ENCODE results near the gene CTLA4.

Gene CTLA4

GRCh38 chr2:203892207-203892606 is 24.6 kb downstream of the CTLA4 start:
- no peak for DNase-seq

GRCh38 chr2:203893401-203893800 is 25.8 kb downstream of the CTLA4 start:
- peak in 2 of 3 donors; percentile 26 to 44 for DNase-seq

- peak in 2 of 3 donors; percentile 14 to 40 for DNase-seq
Measured at GRCh38 chr2:203893840-203894239, 26.3 kb downstream of the CTLA4 start.

- DNase-seq: no peak
Measured at GRCh38 chr2:203894262-203894661, 26.7 kb downstream of the CTLA4 start.

DNA sequence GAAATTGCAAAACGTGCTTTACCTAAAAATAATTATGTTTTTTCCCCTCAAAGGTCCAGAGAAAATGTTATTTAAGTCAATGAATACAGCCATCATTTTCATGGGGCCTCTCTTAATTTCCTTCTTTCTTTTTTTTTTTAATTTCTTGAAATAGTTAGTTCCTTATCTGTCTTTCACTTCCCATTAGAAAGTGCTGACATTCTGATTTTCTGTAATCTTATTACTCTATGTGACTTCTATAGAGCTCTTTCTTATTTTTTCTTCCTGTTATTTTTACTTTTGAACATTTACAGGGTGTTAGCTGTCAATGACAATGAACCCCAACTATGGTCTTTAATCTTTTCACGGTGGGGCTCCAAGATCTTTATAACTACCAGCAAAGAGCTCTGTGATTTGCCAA is 30.0 kb downstream of the CTLA4 start:
- peak; percentile 24 to 80 (median 79) for DNase-seq

DNA sequence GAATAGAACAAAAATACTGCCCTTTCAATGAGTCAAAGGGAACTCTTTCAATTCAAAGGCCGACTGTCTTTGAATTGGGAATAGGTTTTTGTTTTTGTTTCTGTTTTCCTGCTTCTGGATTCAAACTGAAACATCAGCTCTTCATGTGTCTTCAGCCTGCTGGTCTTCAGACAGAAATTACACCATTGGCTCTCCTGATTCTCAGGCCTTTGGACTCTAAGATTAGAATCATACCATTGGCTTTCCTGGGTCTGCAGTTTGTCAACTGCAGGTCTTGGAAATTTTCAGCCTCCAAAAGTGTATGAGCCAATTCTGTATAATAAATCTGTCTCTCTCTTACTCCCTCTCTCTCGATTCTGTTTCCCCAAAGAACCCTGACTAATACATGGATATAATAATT is 31.1 kb downstream of the CTLA4 start:
- DNase-seq: peak in 1 of 3 donors; percentile 12

DNA sequence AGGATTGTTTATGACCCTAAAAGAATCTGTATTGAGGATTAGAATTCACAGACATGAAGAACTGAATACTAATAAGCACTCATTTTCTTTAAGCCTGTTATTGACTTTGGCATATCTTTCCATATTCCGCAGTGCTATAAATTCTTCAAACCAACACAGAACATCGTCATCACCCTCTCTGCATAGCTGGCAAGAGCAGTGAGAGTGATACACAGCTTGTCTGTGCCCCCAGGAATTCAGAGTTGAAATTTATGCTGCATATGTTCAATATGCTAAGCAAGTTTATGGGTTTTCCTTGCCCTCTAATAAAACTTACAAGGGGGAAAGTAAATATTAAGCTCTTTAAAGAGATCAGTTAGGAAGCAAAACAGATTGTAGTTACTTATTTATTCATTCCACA is 32.7 kb downstream of the CTLA4 start:
- DNase-seq: no peak

DNA sequence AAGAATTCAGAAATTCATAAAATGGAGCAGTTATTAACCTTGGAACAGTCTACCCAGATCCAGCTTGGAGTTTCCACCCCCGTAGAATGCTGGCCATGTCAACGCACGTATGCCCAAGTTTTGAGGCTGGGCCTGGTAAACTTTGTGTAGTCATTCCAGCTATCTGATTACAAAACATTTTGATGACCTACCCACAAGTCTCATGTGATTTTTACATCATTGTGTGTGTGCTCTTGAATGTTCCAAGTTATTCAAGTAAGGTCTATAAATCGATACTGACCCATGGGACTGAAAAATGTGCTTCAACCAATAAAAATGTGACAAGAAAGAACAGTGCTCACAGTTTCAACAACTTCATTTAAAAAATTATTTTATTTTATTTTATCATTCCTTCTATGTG is 36.5 kb downstream of the CTLA4 start:
- DNase-seq: no peak

DNA sequence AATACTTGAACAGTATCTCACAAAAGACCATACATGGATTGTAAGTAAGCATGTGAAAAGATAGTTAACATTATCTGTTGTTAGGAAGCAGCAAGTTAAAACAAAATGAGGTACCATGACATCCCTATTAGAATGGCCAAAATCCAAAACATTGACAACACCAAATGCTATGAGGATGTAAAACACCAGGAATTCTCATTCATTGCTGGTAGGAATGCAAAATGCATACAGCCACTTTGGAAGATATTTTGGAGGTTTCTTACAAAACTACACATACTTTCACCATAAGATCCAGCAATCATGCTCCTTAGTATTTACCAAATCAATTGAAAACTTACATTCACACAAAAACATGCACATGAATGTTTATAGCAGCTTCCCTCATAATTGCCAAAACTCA is 38.1 kb downstream of the CTLA4 start:
- no peak for DNase-seq

DNA sequence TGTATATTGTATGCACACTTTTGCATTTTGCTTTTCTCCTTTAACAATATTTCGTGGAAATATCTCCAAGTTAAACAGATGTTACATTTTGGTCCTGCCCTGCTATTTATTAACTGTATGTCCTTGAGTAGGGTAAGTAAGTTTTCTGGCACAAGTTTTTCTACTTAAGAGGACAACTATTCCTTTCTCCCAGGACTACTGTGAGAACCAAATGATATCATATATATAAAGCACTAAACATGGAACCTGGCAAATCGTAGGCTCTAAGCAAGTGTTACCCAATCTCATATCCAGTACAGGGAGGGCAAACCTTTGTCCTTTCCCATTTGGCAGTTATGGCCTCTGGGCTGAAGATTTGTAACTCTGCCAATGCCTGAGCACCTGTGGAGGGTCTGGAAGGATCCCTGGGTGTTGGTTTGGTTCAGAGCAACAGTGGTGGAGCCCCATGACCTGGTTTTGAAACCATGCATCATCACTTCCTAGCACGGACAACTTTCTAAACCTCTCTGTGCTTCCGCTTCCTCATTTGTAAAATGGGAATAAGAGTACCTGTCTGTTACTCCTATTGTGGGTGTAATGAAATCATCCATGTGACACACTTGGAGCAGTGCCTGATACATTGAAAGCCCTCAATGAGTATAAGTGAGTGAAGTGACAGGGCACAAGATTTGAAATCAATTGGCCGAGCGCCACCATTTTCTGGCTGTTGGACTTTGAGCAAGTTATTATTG is 40.7 kb downstream of the CTLA4 start:
- peak; percentile 71 to 82 (median 82) for DNase-seq

GRCh38 chr2:203908797-203909185 is 41.2 kb downstream of the CTLA4 start:
- DNase-seq: no peak

- DNase-seq: peak; percentile 70 to 80 (median 79)
Measured at GRCh38 chr2:203909261-203909967, 41.8 kb downstream of the CTLA4 start.

- DNase-seq: no peak
Measured at GRCh38 chr2:203909974-203910373, 42.4 kb downstream of the CTLA4 start.

DNA sequence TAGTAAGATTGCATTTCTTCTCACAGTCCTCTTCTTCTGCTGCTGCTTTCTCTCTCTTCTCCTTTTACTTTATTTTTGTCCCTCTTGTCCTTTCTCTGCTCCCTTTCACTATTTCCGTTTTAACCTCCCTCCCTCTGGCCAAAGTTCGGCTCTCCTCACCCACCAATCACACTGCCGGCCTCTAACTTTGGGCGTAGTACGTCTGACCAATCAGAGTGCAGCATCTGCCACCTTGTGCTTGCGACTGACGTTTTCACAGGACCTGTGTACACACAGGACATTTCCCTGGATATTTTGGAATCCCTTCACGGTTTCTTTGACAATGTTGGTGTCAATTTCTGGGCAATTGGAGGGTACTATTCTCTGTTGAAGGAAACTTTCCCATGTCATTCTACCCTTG is 46.4 kb downstream of the CTLA4 start:
- no peak for DNase-seq

DNA sequence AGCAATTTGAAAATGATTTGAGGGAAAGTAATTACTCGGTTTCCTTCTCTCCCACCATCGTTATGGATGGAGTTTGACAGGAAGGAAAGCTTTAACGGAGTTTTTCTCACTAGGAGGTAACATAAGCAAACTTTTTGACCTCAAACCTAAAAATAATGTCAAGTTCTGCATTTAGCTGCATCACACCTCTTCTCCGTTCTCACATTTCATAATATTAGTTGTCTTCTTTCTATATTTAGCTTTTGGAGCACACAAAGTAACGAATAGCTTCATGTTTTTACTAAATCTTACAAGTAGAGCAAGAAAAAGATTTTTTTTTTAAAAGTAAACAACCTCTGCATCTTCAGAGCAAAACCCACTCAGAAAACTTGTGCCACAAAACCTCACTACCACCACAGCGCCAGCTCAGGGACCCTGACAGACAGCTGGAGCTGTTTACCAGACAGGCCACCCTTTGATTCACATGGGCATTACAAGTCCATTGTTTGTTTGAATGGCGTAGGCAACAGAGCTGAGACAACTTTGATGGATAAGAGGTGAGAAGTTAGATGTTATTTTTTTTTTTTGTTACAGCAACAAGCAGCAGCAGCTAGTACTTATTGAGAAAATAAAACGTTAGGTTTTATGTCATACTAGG is 47.1 kb downstream of the CTLA4 start:
- no peak for DNase-seq

- peak in 1 of 3 donors; percentile 32 for DNase-seq
Measured at GRCh38 chr2:203915256-203915655, 47.7 kb downstream of the CTLA4 start.

- no peak for DNase-seq
Measured at GRCh38 chr2:203916756-203917155, 49.2 kb downstream of the CTLA4 start.

DNA sequence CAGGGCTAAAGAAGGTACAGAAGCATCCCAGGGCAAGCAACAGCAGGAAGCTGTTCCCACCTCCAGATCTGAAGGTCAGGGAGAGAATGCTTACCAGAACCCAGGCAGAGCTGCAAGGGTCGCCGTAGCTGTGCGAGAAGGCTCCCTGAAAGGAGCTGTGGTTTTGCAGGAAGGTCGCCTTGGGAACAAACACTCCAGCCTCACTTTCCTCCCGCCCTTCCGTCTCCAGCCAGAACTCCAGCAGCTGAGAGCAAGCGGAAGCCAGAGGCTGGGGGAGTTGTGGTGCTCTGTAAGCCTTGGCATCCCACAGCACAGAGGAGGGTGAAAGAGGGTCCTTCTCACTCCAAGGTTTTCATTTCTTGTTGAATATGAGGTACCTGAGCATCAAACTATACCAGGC is 50.7 kb downstream of the CTLA4 start:
- no peak for DNase-seq

DNA sequence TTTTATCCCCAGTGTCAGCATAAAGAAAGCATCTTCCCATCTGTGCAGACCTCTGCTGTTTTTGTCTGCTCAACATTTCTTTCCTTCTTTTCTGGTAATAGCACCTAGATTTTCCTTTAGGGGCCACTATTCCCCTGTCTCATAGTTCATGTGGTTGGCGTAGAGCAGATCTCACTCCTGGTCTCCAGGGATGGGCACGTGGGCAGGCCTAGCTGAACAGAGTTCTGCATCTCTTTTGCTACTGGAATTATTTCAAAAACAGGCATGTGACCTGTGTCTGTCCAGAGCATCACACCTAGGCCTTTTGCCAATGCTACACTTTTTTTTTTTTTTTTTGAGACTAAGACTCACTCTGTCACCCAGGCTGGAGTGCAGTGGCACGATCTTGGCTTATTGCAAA is 51.3 kb downstream of the CTLA4 start:
- no peak for DNase-seq
